ENCODE results near the gene CCR5.

Gene CCR5

DNA sequence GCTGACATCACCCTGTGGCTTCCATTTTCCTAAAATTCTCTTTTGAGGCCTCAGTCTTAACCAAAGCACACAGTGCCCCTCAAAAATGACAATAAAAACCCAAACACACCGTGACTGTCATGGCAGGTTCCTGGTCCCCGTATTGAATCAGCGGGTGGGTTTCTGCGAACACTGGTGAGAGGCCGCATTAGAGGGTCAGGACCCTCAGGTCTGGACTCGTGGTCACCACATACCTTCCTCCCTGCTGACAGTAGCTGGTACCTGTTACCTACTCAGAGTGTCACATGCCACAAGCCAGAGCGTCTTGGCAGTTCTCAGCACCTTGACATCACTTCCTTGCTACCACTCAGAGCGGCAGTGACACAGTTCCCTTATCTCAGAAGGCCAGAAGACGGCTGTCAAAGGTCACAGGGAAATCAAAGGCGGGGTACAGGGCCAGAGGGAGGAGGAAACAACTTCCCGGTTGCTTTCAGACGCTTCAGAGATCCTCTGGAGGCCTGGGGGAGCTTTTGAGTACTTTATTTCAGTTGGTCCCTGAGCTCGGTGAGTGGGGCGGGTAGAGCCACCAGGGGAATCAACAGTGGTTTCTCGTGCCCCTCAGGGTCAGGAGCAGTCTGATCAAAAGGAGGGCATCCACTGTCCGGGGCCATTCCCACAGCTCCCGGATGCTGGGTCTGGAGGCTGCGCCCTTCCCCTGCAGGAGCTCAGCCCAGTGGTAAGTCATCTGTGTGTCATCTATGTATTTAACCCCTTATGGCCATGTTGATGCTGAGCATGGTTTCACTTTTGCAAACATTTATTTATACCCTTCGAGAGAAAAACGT is 36.3 kb downstream of the CCR5 start, which contains the start of the genes CCR5AS and CCRL2:
TSS of gene CCR5AS (minus strand) at position 279 of the 824 bp plus-strand sequence.
TSS of gene CCRL2 (plus strand) at position 472 of the 824 bp plus-strand sequence. CDS start 821 bp downstream, outside the sequence.
- DNase-seq, result peak in 11 of 56 donors; percentile 7 to 50 (median 19)

DNA sequence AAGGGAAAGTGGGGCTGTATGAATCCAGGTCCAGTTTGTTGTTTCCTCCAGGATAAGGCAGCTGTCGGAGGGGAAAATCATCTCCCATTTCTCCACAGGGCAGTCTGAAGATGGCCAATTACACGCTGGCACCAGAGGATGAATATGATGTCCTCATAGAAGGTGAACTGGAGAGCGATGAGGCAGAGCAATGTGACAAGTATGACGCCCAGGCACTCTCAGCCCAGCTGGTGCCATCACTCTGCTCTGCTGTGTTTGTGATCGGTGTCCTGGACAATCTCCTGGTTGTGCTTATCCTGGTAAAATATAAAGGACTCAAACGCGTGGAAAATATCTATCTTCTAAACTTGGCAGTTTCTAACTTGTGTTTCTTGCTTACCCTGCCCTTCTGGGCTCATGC is 37.2 kb downstream of the CCR5 start:
- DNase-seq, result no peak

DNA sequence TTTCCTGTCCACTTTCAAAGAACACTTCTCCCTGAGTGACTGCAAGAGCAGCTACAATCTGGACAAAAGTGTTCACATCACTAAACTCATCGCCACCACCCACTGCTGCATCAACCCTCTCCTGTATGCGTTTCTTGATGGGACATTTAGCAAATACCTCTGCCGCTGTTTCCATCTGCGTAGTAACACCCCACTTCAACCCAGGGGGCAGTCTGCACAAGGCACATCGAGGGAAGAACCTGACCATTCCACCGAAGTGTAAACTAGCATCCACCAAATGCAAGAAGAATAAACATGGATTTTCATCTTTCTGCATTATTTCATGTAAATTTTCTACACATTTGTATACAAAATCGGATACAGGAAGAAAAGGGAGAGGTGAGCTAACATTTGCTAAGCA is 38.1 kb downstream of the CCR5 start:
- no peak for DNase-seq

DNA sequence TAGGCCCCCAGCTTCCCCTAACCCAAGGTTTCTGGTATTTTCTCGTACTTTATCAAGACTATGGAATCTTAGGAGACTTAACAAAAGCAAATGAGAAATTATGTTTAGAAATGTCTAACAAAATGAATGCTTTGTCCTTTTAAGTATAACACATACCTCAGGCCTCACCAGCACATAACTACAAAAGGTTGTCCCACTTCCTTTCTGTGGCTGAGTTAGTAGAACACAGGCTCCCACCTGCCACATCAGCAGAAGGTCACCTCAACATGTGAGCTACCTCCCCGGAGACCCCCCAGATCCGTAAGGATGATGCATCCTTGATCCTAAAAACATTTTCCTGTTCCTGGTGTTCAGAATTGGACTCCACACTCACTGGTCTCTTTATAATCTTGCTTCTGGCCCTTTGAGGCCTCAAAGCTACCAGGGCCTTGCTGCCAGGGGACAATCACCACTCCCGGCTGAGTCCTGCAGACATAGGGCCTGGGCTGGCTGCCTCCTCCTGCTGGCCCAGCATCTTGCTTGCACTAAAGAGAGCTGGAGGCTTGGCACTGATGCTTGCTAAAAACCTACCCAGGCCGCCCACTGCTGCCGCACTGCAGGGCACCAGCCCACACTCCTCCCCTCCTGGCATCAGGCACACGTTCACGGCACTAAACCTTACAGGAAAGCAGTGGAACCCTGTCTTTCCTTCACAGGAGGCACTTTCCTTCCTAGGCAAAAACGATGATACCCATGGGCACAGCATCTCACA is 39.2 kb downstream of the CCR5 start:
- peak in 8 of 56 donors; percentile 2 to 53 (median 20) for DNase-seq

DNA sequence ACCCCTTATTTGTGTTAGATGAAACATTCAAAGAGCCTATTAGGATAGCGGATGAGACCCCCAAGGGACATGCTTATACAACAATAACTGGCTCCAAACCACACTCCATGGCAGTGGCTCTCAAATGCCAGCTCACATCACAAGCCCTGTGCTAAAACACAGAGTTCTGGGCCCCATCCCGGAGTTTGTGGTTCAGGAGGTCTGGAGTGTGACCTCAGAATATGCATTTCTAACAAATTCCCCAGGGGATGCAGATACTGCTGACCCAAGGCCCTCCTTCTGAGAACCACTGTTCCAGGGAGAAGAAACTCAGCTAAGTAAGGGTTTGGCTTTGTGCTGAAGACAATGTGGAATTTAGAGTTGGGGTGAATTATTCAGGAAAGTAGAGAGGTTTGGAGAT is 39.9 kb downstream of the CCR5 start:
- DNase-seq, result no peak

DNA sequence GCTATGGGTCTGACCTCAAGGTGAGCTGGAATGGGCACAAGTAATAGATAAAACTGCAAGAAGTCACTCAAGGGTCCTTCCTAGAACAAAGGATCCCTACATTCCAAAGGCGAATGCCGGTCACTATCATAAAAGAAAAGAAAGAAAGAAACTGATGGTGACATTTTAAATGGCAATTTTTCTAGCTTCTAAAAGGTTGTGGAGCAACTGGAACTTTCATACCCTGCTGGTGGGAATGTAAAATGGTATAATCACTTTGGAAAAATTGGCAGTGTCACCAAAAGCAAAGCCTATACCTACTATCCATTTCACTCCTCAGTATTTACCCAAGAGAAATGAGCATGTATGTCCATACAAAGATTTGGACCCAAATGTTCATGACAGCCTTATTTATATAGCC is 40.5 kb downstream of the CCR5 start:
- DNase-seq, result no peak

DNA sequence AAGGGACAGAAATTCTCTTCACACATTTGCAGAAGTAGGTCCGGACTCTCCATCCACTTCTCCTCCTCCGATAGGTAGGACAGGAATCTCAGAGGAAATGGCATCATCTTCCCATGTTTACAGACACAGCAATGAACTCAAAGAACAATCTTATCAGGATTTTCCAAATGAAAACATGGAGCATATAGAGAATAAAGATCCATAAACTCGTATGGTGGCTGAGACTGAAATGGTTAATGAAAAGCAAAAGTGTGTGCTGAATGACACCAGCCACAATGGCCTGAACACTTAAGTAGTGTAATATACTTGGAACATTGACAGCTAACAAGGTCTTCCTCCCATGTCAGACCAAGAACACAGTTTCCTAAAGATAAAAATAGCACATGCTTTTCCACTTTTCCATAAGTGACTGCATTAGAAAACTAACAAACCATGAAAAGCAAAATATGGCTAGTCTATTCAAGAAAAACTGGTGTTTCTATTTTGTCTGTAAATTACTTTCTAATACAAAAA is 42.1 kb downstream of the CCR5 start:
- DNase-seq, result no peak

DNA sequence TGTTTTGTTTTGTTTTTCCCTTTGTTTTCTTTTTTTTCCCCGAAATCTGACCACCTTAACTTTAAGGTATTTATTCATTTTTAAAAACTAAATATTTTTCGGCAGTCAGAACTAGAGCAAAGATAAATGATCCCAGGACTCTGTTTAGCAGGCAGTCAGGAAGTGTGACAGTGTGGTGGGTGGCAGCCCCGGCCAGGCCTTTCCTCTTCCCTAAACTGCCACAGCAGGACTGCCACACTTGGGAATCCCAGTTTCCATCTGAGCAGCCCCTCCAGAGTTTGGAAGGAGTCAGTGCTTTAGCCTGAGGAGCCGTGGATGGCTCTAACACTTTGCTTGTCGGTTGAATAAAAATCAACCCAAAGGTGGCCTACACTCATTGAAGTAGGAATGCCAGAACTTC is 43.2 kb downstream of the CCR5 start:
- DNase-seq, result no peak

DNA sequence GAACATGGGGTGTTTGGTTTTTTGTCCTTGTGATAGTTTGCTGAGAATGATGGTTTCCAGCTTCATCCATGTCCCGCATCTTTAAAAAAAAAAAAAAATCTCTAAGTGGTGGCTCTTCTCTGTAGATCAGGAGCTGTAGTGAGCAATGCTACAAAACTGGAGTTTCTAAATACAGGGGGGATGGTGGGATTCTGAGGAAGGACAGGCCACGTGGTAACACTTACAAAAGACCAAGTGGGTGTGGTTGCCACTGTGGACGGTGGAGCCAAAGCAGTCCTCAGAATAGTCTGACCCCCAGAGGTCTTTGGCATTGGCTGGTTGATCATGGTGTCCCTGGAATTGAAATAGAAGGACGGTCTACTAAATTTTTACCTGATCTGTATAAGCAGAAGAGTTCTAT is 44.0 kb downstream of the CCR5 start:
- no peak for DNase-seq

DNA sequence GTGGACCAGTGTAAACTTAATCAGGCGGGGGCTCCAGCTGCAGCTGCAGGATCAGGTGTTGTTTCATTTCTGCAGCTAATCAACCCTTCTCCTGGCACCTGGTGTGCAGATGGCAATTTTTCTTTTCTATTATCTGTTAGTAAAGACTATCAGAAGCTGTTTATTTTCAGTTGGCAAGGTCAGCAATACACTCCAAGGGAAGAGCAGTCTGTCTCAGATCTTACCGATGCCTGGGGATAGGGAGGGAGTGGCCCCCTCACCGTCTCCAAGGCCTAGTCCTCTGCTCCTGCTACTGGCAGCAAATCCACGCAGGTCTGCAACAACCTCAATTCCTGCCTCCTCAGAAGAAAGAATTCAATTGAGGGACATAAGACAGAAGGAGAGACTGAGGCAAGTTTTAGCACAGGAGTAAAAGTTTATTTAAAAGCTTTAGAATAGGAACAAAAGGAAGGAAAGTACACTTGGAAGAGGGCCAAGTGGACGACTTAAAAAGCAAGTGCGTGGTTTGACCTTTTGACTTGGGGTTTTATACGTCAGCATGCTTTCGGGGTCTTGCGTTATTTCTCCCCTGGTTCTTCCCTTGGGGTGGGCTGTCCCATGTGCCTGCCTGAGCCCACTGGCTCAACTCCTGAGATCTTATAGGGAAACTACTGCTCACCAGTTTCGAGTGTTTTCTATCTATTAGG is 45.5 kb downstream of the CCR5 start:
- no peak for DNase-seq

DNA sequence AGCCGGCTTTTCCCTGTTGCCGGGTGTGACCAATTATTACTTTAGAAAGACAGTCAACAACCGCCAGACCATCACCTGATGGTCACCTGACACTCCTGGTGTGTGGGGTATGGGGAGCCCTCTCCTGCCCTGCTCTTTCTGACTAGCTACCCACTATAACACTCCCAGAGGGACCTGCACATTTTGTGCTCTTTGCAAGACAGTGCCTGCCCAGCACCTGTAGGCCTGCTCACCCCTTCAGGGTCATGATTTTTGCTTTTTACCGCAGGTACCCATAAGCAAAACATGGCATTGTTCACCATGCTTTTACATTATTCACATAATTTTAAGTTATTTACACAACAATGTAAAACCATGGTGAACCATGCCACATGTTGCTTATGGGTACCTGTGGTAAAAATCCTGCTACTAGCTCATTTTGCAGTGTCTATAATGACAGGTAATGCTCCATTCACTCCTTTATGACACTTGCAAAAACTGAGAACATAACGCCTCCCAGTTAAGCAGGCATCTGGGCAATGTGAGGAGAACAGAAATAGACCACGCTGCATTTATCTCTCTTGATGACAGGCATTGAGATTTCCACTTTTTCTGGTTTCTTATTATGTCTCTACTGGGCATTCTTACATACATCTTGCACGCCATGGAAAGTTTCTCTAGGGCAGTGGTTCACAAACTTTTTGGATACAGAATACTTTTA is 46.2 kb downstream of the CCR5 start:
- DNase-seq, result no peak

DNA sequence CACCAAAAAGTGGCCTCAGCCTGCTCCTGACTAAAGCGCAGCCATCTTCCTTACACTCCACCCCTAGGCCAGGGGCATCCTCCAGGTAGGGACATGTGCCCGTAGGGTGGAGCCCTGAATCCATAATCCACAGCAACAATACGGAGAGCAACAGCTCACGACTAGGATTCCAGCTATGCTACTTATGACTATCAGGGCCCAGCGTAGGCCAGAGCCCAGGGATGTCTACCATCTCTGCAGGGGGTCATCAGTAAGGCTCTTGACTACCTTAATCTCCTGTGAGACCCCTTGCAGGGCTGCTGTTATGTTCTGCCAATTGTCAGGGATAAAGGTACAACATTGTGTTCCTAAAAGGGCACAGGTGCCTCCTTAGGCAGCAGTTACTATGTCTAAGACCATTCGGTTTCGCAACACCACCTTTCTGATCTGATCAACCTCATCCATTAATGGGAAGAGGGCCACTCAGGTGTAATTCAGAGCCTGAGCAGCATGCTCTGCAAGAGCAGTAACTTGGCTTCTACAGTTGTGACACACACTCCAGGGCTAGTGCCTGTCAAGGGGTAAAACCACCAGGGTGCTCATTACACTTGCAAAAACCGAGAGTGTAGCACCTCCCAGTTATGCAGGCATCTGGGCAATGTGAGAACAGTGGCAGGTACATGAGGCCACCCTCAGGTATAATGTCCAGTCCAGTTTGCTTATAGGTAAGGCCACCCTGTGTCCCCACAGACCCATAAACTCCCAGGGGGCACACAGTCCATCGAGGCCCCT is 47.3 kb downstream of the CCR5 start:
- DNase-seq, result no peak

DNA sequence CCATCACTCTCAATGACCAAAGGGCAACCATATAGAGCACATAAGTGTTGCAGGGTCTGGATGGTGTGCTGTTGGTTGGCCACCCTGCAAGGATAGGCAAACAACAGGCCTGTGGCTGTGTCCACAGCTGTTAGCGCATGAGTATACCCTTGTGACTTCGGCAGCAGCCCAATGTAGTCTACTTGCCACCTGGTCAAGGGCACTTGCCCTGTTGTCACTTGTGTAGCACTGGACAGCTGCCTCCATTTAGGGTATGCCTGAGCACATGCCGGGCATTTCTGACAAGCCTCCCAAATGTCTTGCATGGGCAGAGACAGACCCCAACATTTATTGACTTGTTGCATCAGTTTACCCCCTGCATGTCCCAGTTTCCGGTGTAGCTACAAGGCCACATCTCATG is 49.1 kb downstream of the CCR5 start:
- no peak for DNase-seq

DNA sequence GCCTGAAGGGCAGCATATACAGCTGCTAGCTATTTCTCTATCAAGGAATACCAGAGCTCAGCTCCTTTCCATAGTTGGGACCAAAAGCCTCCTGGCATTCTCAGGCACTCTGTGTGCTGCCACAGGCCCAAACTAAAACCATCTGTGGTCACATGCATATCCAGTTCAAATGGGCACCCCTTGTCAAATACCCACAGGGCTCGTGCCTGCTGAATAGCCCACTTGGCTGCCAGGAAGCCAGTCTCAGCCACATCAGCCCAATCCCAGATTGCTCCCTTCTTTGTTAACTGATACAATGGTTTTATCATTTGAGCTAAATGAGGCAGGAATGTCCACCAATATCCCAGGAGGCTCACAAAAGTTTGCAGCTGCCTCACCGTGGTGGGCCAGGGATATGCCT is 50.2 kb downstream of the CCR5 start:
- DNase-seq, result no peak

DNA sequence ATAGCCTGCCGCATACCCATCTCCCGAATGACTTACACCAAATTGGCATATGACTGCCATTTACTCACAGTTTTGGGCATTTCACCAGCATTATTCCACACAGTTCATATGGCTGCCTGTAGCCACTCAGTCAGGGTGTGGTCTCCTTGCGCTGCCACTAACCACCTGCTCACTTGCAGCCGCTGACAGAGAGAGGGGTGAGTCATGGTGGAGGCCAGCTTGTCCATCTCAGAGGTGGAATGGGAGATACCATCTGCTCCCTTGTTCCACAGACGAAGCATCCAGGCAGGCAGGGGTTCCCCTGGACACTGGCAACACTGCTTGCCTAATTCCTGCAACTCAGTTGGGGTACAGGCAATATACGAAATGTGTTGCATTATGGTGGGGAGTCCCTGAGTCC is 51.9 kb downstream of the CCR5 start:
- no peak for DNase-seq

DNA sequence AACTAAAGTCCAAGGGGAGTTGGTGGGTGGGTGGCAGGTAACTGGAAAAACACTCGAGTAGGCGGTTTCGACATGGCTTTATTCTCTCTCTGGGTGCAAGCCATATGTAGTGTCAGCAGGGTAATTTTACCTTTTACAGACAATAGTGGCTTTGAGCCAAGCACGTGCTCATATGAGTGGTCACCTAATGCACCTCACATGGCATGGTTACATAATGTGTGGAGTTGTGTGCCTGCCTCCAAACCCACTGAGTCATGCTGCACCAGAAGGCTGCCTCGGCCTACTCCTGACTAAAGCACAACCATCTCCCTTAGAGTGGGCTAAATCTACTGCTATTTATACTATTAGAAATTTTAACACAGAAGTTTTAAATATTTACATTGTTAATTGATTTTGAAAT is 52.8 kb downstream of the CCR5 start:
- peak in 10 of 56 donors; percentile 6 to 35 (median 24) for DNase-seq

Measured in amygdala (tissue), 56 donors.